SK-N-SH treated with all-trans-retinoic acid at 6 μM for 48 hours (cell line): ENCODE measurements around the gene AFAP1.

ENCODE experiments used
- ATAC-seq: fragments of 200-7000 bp; cut with Tn5 transposase; 3 replicates; pipeline ENCODE4 v1.9.1; 2020; ENCODE audit warnings: mild to moderate bottlenecking, moderate library complexity
- ARNTL ChIP-seq: fragments of 450-650 bp; formaldehyde crosslinking; IDR thresholded peaks from 2 replicates; pipeline ENCODE4 v1.5.0; 2020; ENCODE audit warnings: low read depth, mild to moderate bottlenecking, moderate library complexity, borderline replicate concordance
- BACH2 ChIP-seq: fragments of 250-450 bp; sonication (Bioruptor Pico); IDR thresholded peaks from 2 replicates; pipeline ENCODE4 v1.9.0; 2021; ENCODE audit warnings: mild to moderate bottlenecking, borderline replicate concordance
- CSDC2 ChIP-seq: fragments of 250-450 bp; sonication (Bioruptor Pico); IDR thresholded peaks from 2 replicates; pipeline ENCODE4 v1.5.0; 2020; ENCODE audit warnings: mild to moderate bottlenecking, moderate library complexity
- GLIS3 ChIP-seq: fragments of 250-450 bp; sonication (Bioruptor Pico); IDR thresholded peaks from 2 replicates; pipeline ENCODE4 v1.5.0; 2020; ENCODE audit warnings: mild to moderate bottlenecking, moderate library complexity
- ISL1 ChIP-seq: fragments of 250-450 bp; sonication (Bioruptor Pico); IDR thresholded peaks from 2 replicates; pipeline ENCODE4 v2.1.2; 2022; ENCODE audit warnings: mild to moderate bottlenecking, moderate library complexity
- OSR1 ChIP-seq: fragments of 250-450 bp; sonication (Bioruptor Pico); IDR thresholded peaks from 2 replicates; pipeline ENCODE4 v1.8.0; 2022; ENCODE audit warnings: moderate library complexity, mild to moderate bottlenecking, inconsistent platforms
- PPARA ChIP-seq: fragments of 250-450 bp; sonication (Bioruptor Pico); IDR thresholded peaks from 2 replicates; pipeline ENCODE4 v1.5.0; 2020; ENCODE audit warnings: mild to moderate bottlenecking, borderline replicate concordance
- RARB ChIP-seq: fragments of 250-450 bp; sonication (Bioruptor Pico); IDR thresholded peaks from 2 replicates; pipeline ENCODE4 v1.8.0; 2021; ENCODE audit warnings: mild to moderate bottlenecking, moderate library complexity
- TCF4 ChIP-seq: fragments of 250-450 bp; sonication (Bioruptor Pico); IDR thresholded peaks from 2 replicates; pipeline ENCODE4 v1.8.0; 2021; ENCODE audit warnings: mild to moderate bottlenecking, moderate library complexity, borderline replicate concordance
- ZC3H10 ChIP-seq: fragments of 250-450 bp; sonication (Bioruptor Pico); IDR thresholded peaks from 2 replicates; pipeline ENCODE4 v1.5.1; 2021; ENCODE audit warnings: mild to moderate bottlenecking, moderate library complexity
- ZFP3 ChIP-seq: fragments of 250-450 bp; sonication (Bioruptor Pico); IDR thresholded peaks from 2 replicates; pipeline ENCODE4 v1.5.0; 2020; ENCODE audit warnings: mild to moderate bottlenecking, moderate library complexity
- ZFP30 ChIP-seq: fragments of 450-650 bp; formaldehyde crosslinking; IDR thresholded peaks from 2 replicates; pipeline ENCODE4 v1.5.0; 2022; ENCODE audit warnings: mild to moderate bottlenecking, moderate library complexity
- ZNF565 ChIP-seq: fragments of 450-650 bp; formaldehyde crosslinking; conservative IDR thresholded peaks from 2 replicates; pipeline ENCODE4 v1.5.0; 2020; ENCODE audit warnings: low read depth, mild to moderate bottlenecking, moderate library complexity
- ZNF70 ChIP-seq: fragments of 450-650 bp; formaldehyde crosslinking; IDR thresholded peaks from 2 replicates; pipeline ENCODE4 v1.5.0; 2020; ENCODE audit warnings: mild to moderate bottlenecking, moderate library complexity
- ZNF8 ChIP-seq: fragments of 450-650 bp; formaldehyde crosslinking; IDR thresholded peaks from 2 replicates; pipeline ENCODE4 v1.5.0; 2020; ENCODE audit warnings: mild to moderate bottlenecking, moderate library complexity
- TF ChIP-seq, protein P1 (sequence below): fragments of 250-450 bp; sonication (Bioruptor Pico); IDR thresholded peaks from 2 replicates; pipeline ENCODE4 v1.8.0; 2021; ENCODE audit warnings: low read depth, mild to moderate bottlenecking, moderate library complexity, borderline replicate concordance
- TF ChIP-seq, protein P2 (sequence below): fragments of 250-450 bp; sonication (Bioruptor Pico); IDR thresholded peaks from 2 replicates; pipeline ENCODE4 v1.5.1; 2020; ENCODE audit warnings: low read depth, mild to moderate bottlenecking, moderate library complexity
- TF ChIP-seq, protein P3 (sequence below): fragments of 250-450 bp; sonication (Bioruptor Pico); IDR thresholded peaks from 2 replicates; pipeline ENCODE4 v1.5.0; 2020; ENCODE audit warnings: mild to moderate bottlenecking, moderate library complexity

The AFAP1 gene

GRCh38 chr4:7831858-7832730, 107.6 kb downstream of the AFAP1 start (continued):
- TF ChIP-seq CSDC2: no peak
- no peak for TF ChIP-seq GLIS3 (CRISPR knock-in tag)

DNA sequence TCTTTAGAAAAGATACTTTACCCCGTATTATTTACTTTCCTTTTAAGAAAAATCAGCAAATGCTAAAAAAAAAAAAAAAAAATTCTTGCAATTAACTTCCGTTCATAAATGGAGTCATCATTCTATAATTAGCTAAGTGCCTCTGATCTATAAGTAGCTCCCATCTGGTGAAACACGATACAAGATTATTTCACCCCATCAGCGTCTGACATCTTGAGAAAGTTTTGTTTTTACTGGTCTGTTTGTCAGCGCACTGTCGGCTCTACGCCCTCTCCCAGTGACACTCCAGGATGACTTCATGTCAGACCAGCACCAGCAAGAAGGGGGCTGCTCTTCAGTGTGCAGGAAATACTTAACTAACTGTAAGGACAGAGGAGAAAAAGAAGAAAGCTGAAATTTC, 108.3 kb downstream of the AFAP1 start:
- peak; percentile 62 for ATAC-seq
- TF ChIP-seq ZFP30 (CRISPR knock-in tag) (no peak), ISL1 (peak; percentile 41; the same call in 1 of the 2 replicates), RARB (CRISPR knock-in tag) (no peak)

DNA sequence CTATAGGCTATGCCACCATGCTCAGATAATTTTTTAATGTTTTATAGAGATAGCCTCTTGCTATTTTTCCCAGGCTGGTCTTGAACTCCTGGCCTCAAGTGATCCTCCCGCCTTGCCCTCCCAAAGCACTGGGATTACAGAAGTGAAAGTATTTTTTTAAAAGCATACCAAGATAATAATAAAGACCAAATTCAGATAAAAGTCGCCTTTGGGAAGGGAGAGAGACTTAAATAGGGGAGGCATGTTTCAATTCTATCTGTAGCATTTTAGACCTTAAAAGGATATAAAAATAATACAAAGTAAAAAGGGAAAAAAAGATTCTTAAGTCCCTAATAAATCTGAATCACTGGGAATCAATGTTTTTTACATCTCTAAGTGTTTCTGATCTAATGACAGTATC, 108.9 kb downstream of the AFAP1 start:
- TF ChIP-seq OSR1: no peak
- no peak for TF ChIP-seq ZFP30 (CRISPR knock-in tag)
- TF ChIP-seq ZNF8 (CRISPR knock-in tag): no peak
- ATAC-seq: no peak

DNA sequence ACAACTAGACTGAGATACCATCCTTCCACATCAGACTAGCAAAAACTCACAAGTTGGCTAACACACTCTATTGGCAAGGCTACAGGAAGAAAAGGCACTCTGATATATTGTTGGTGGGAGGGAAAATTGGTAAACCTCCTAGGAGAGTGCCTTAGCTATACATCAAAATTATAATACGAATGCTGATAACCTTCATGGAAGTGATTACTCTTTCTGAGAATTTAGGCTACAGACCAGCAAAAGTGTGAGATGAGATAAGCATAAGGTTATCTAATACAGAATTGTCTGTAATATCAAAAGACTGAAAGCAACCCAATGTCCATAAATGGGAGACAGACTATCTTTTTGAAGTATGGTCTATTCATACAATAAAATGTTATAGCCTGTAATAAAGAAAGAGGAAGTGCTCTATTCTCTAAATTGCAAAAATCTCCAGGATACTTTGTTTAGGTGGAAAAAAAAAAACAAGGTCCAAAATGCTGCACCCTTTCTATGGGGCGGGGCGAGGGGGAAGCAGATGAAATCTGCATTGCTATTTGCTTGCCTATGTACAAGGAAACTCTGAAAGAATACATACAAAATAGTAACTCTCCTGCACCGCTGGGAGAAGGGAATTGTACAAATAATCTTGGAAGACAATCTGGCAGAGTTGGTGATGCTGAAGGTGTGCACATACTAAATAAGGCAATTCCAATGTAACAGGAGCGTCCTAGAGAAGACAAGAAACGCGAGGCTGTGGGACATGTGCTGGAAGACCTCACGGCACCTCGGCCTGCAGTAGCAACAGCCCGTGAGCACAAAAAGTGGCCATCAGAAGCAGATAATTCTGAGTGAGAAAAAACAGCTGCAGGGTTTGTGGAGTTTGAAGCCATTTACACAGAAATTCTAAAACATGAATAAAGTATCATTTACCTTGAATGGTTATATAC, 109.7 kb downstream of the AFAP1 start:
- ATAC-seq: no peak
- TF ChIP-seq, protein P1, sequence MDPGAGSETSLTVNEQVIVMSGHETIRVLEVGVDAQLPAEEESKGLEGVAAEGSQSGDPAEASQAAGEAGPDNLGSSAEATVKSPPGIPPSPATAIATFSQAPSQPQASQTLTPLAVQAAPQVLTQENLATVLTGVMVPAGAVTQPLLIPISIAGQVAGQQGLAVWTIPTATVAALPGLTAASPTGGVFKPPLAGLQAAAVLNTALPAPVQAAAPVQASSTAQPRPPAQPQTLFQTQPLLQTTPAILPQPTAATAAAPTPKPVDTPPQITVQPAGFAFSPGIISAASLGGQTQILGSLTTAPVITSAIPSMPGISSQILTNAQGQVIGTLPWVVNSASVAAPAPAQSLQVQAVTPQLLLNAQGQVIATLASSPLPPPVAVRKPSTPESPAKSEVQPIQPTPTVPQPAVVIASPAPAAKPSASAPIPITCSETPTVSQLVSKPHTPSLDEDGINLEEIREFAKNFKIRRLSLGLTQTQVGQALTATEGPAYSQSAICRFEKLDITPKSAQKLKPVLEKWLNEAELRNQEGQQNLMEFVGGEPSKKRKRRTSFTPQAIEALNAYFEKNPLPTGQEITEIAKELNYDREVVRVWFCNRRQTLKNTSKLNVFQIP (CRISPR knock-in tag): no peak
- no peak for TF ChIP-seq ZC3H10 (CRISPR knock-in tag)

DNA sequence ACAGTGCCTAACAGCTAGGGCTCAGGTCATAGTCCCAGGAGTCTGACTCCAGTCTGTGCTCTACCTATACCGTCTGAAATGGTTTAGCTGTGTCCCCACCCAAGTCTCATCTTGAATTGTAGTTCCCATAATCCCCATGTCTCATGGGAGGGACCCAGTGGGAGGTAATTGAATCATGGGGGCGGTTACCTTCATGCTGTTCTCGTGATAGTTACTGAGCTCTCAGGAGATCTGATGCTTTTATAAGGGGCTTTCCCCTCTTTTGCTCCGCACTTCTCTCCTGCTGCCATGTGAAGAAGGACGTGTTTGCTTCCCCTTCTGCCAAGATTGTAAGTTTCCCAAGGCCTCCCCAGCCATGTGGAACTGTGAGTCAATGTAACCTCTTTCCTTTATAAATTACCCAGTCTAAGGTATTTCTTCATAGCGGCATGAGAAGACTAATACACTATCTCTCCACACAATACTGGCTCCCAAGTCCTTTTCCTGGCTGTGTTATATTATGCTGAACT, 110.8 kb downstream of the AFAP1 start:
- TF ChIP-seq, protein P2, sequence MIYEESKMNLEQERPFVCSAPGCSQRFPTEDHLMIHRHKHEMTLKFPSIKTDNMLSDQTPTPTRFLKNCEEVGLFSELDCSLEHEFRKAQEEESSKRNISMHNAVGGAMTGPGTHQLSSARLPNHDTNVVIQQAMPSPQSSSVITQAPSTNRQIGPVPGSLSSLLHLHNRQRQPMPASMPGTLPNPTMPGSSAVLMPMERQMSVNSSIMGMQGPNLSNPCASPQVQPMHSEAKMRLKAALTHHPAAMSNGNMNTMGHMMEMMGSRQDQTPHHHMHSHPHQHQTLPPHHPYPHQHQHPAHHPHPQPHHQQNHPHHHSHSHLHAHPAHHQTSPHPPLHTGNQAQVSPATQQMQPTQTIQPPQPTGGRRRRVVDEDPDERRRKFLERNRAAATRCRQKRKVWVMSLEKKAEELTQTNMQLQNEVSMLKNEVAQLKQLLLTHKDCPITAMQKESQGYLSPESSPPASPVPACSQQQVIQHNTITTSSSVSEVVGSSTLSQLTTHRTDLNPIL (CRISPR knock-in tag): no peak
- peak; percentile 30; the same call in 2 of the 3 replicates for ATAC-seq

GRCh38 chr4:7828011-7828720, 111.5 kb downstream of the AFAP1 start:
- peak; percentile 90 for ATAC-seq
- no peak for TF ChIP-seq ARNTL (CRISPR knock-in tag)
- TF ChIP-seq, protein P1 (CRISPR knock-in tag): 0 out of 2 replicates have a peak, but pooled peaks have one; percentile 12

GRCh38 chr4:7827566-7827965, 112.1 kb downstream of the AFAP1 start:
- TF ChIP-seq OSR1: no peak

GRCh38 chr4:7826909-7827306, 112.8 kb downstream of the AFAP1 start:
- no peak for ATAC-seq
- TF ChIP-seq ZNF70 (CRISPR knock-in tag) (no peak), ZNF565 (CRISPR knock-in tag) (no peak), ZNF8 (CRISPR knock-in tag) (no peak), TCF4 (CRISPR knock-in tag) (no peak), ZFP3 (CRISPR knock-in tag) (no peak), BACH2 (CRISPR knock-in tag) (no peak), PPARA (CRISPR knock-in tag) (no peak)
- TF ChIP-seq, protein P3, sequence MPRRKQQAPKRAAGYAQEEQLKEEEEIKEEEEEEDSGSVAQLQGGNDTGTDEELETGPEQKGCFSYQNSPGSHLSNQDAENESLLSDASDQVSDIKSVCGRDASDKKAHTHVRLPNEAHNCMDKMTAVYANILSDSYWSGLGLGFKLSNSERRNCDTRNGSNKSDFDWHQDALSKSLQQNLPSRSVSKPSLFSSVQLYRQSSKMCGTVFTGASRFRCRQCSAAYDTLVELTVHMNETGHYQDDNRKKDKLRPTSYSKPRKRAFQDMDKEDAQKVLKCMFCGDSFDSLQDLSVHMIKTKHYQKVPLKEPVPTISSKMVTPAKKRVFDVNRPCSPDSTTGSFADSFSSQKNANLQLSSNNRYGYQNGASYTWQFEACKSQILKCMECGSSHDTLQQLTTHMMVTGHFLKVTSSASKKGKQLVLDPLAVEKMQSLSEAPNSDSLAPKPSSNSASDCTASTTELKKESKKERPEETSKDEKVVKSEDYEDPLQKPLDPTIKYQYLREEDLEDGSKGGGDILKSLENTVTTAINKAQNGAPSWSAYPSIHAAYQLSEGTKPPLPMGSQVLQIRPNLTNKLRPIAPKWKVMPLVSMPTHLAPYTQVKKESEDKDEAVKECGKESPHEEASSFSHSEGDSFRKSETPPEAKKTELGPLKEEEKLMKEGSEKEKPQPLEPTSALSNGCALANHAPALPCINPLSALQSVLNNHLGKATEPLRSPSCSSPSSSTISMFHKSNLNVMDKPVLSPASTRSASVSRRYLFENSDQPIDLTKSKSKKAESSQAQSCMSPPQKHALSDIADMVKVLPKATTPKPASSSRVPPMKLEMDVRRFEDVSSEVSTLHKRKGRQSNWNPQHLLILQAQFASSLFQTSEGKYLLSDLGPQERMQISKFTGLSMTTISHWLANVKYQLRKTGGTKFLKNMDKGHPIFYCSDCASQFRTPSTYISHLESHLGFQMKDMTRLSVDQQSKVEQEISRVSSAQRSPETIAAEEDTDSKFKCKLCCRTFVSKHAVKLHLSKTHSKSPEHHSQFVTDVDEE (CRISPR knock-in tag): no peak

More at GRCh38 chr4:7827566-7827965, 112.1 kb downstream of the AFAP1 start:
- ATAC-seq: no peak
